Measurements from ENCODE around the gene HOXB2.

Gene HOXB2

DNA sequence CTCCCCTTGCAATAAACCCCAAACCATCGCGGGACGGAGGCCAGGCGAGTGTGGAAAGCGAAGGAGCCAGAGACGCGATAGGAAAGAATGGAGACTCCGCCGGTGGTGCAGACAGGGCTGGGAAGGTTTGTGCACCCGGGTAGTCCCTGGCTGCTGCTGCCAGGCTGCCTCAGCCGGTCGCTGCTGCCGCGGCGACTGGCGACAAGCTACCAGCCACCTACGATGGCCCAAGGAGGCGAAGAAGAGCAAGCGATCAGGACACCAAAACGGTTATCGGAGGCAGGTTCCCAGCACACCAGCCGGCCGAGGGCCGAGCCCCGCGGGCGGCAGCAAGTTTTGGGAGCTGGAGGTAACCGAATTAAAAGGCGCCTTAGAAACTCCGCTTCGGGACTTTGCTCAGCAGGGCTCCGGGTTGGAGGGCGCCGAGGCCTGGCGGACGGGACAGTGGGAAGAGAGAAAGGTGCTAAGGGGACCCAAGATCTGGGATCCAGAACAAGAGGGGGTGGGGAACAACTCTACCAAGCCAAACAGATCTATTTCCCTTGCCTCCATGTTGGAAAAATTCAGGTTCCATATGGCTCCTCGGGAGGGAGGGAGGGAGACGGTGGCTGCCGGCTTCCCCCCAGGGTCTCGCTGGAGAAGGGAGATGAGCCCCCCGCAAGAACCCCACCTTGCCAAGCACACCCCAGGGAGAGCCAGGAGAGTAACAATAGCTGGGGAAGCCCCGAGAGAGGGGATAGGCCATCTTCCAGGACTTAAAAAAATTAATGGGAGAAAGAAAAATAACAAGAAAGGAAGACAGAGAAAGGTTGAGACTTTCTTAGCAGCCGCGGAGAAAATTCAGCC is 9.7 kb upstream of the HOXB2 start:
- no peak for DNase-seq (ENCODE audit: low spot score)
- peak overlapping the region; percentile 36 for H3K27ac ChIP-seq (ENCODE audit: poor library complexity, severe bottlenecking)
- peak; percentile 37 for ATAC-seq (ENCODE audit: low read depth)
- TF ChIP-seq, protein P1, sequence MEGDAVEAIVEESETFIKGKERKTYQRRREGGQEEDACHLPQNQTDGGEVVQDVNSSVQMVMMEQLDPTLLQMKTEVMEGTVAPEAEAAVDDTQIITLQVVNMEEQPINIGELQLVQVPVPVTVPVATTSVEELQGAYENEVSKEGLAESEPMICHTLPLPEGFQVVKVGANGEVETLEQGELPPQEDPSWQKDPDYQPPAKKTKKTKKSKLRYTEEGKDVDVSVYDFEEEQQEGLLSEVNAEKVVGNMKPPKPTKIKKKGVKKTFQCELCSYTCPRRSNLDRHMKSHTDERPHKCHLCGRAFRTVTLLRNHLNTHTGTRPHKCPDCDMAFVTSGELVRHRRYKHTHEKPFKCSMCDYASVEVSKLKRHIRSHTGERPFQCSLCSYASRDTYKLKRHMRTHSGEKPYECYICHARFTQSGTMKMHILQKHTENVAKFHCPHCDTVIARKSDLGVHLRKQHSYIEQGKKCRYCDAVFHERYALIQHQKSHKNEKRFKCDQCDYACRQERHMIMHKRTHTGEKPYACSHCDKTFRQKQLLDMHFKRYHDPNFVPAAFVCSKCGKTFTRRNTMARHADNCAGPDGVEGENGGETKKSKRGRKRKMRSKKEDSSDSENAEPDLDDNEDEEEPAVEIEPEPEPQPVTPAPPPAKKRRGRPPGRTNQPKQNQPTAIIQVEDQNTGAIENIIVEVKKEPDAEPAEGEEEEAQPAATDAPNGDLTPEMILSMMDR (IDR thresholded peaks at IDR 0.05; ENCODE audit: poor library complexity, severe bottlenecking) = no peak
- H3K4me3 ChIP-seq (ENCODE audit: severe bottlenecking) = peak overlapping the region; percentile 31
- peaks cover 15% of the 10 kb centered on the region for H3K4me1 ChIP-seq (ENCODE audit: insufficient read depth, poor library complexity, severe bottlenecking)
- H3K36me3 ChIP-seq (ENCODE audit: low read depth) = peaks cover 11% of the 10 kb centered on the region; the same call in 1 of the 2 replicates
- no peaks in the 10 kb centered on the region for H3K27me3 ChIP-seq (ENCODE audit: insufficient read depth, poor library complexity, severe bottlenecking)
- H3K9me3 ChIP-seq (ENCODE audit: severe bottlenecking) = no peaks in the 10 kb centered on the region

DNA sequence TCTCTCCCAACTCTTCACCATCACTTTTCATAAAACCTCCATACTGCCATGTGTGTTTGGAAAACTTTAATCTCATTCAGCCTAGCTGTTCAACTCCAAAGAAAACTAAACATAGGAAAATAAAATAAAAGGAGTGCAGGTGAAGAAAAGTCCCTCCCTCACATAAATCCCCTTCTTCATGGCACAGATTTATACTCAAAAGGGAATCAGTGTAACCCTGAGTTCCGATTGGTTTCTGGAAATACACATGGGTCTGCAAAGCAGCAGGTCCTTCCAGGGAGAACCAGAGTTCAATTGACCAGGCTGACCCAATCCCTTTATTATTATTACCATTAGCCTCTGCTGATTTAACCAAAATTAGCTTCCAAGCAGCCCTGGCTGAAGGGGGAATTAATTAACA is 8.9 kb upstream of the HOXB2 start:
- Histone ChIP-seq H3K4me3 (ENCODE audit: severe bottlenecking) (peak overlapping the region; percentile 31), H3K4me1 (ENCODE audit: insufficient read depth, poor library complexity, severe bottlenecking) (peaks cover 15% of the 10 kb centered on the region), H3K36me3 (ENCODE audit: low read depth) (peaks cover 15% of the 10 kb centered on the region), H3K27ac (ENCODE audit: poor library complexity, severe bottlenecking) (peak overlapping the region; percentile 36), H3K27me3 (ENCODE audit: insufficient read depth, poor library complexity, severe bottlenecking) (no peaks in the 10 kb centered on the region), H3K9me3 (ENCODE audit: severe bottlenecking) (no peaks in the 10 kb centered on the region)
- DNase-seq (ENCODE audit: low spot score) (no peak), ATAC-seq (ENCODE audit: low read depth) (no peak)
- TF ChIP-seq, protein P1 (IDR thresholded peaks at IDR 0.05; ENCODE audit: poor library complexity, severe bottlenecking) = no peak

DNA sequence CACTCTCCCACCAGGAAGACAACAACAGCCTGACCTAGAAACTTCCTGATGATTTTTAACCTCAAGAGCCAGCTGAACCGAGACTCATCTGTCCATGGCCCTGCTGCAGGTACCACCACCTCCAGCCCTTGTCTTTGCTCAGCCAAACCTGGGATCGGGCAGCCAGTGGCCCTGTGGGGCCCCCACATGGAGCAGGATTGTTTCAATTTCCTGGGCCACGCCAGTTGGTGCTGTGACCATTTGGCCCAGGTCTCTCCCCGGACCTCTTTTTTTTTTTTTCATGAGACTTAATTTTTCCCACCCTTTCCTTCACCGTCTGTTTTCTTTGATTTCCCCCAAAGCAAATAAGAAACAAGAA is 8.3 kb upstream of the HOXB2 start:
- ATAC-seq (ENCODE audit: low read depth) = no peak
- H3K9me3 ChIP-seq (ENCODE audit: severe bottlenecking) = no peaks in the 10 kb centered on the region
- peaks cover 15% of the 10 kb centered on the region for H3K4me1 ChIP-seq (ENCODE audit: insufficient read depth, poor library complexity, severe bottlenecking)
- H3K4me3 ChIP-seq (ENCODE audit: severe bottlenecking) = no peak overlapping the region
- H3K27me3 ChIP-seq (ENCODE audit: insufficient read depth, poor library complexity, severe bottlenecking) = no peaks in the 10 kb centered on the region
- DNase-seq (ENCODE audit: low spot score) = no peak
- peaks cover 19% of the 10 kb centered on the region for H3K36me3 ChIP-seq (ENCODE audit: low read depth)
- TF ChIP-seq, protein P1 (IDR thresholded peaks at IDR 0.05; ENCODE audit: poor library complexity, severe bottlenecking) = no peak
- no peak overlapping the region for H3K27ac ChIP-seq (ENCODE audit: poor library complexity, severe bottlenecking)

DNA sequence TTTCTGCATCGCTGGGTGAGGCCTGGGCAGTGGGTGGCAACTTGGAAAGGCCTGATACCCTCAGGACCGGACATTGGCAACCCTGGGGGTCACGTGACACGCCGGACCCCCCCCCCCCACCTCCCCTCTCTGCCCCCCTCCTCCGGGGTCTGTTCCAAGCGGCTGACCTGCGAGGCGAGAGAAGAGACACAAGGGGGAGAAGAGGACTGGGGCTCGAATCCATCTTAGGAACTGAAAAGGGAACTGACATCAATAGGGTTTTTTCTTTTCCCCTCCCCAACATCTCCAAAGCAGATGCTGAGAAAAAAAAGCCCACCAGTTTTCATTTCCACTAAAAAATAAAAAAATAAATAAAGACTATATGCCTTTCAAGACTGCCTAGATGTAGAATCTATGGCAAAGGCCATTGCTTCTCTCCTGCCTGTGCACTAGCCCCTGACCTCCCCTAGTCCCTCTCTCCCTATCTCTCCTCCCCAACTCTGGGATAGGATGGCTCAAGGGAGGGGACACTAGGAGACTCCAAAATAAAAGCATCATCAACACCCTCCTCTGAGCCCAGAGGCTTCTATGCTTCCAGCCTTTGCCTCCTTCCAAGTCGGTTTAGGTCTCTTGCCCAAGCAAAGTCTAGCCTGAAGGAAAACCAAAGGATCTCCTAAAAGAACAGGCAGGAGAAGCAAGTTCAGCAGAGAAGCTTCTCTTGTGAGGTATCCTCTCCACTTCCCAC is 7.7 kb upstream of the HOXB2 start:
- no peak for ATAC-seq (ENCODE audit: low read depth)
- no peaks in the 10 kb centered on the region for H3K27me3 ChIP-seq (ENCODE audit: insufficient read depth, poor library complexity, severe bottlenecking)

More for the DNA sequence above, 7.7 kb upstream of the HOXB2 start:
- Histone ChIP-seq H3K27ac (ENCODE audit: poor library complexity, severe bottlenecking) (no peak overlapping the region), H3K36me3 (ENCODE audit: low read depth) (peaks cover 19% of the 10 kb centered on the region), H3K4me1 (ENCODE audit: insufficient read depth, poor library complexity, severe bottlenecking) (peaks cover 15% of the 10 kb centered on the region), H3K4me3 (ENCODE audit: severe bottlenecking) (no peak overlapping the region), H3K9me3 (ENCODE audit: severe bottlenecking) (no peaks in the 10 kb centered on the region)
- TF ChIP-seq, protein P1 (IDR thresholded peaks at IDR 0.05; ENCODE audit: poor library complexity, severe bottlenecking) = no peak
- DNase-seq (ENCODE audit: low spot score) = no peak
